Endodermal cell (in vitro differentiated cells): Measurements from ENCODE around the gene ARHGDIA. TPM values are rescaled to one million over a fixed set of nuclear protein-coding genes. Genes with fewer than 3 reads are reported as not detected.

Experiments
- DNase-seq: peaks from one replicate; pipeline ENCODE4 v3.0.0-alpha.2; 2017
- H3K27ac ChIP-seq: 2 replicates; pipeline ENCODE4 v1.5.1; 2013; ENCODE audit warnings: mild to moderate bottlenecking, low read depth, low read length, moderate library complexity
- H3K27me3 ChIP-seq: 2 replicates; pipeline ENCODE4 v1.6.1; 2013; ENCODE audit warnings: mild to moderate bottlenecking, low read length, moderate library complexity; ENCODE audit not compliant: insufficient read depth, control insufficient read depth, poor library complexity, severe bottlenecking
- H3K36me3 ChIP-seq: 2 replicates; pipeline ENCODE4 v1.7.0; 2013; ENCODE audit warnings: mild to moderate bottlenecking, low read length, moderate library complexity; ENCODE audit not compliant: control insufficient read depth, insufficient read depth
- H3K4me1 ChIP-seq: one replicate; pipeline ENCODE4 v1.7.0; 2013; ENCODE audit warnings: low read length; ENCODE audit not compliant: control insufficient read depth, insufficient read depth
- H3K4me3 ChIP-seq: 2 replicates; pipeline ENCODE4 v1.5.1; 2013; ENCODE audit warnings: mild to moderate bottlenecking, low read length, moderate library complexity
- H3K9ac ChIP-seq: 2 replicates; pipeline ENCODE4 v1.6.1; 2013; ENCODE audit warnings: mild to moderate bottlenecking, low read length, moderate library complexity; ENCODE audit not compliant: poor library complexity, severe bottlenecking; ENCODE audit errors: extremely low read depth
- H3K9me3 ChIP-seq: 2 replicates; pipeline ENCODE4 v1.6.1; 2013; ENCODE audit warnings: mild to moderate bottlenecking, low read length, moderate library complexity; ENCODE audit not compliant: control insufficient read depth
- H3K27ac Mint-ChIP-seq: 2 replicates; pipeline ENCODE4 v1.8.0; 2020; ENCODE audit warnings: mixed read lengths
- H3K27me3 Mint-ChIP-seq: 2 replicates; pipeline ENCODE4 v1.8.0; 2021; ENCODE audit warnings: mild to moderate bottlenecking, mixed read lengths; ENCODE audit not compliant: insufficient read depth
- H3K36me3 Mint-ChIP-seq: 2 replicates; pipeline ENCODE4 v1.8.0; 2020; ENCODE audit warnings: low read depth, mixed read lengths
- H3K4me1 Mint-ChIP-seq: 2 replicates; pipeline ENCODE4 v1.8.0; 2020; ENCODE audit warnings: mixed read lengths
- H3K4me3 Mint-ChIP-seq: 2 replicates; pipeline ENCODE4 v1.8.0; 2020; ENCODE audit warnings: mild to moderate bottlenecking, moderate library complexity, mixed read lengths
- H3K9me3 Mint-ChIP-seq: 2 replicates; pipeline ENCODE4 v1.8.0; 2020; ENCODE audit warnings: mild to moderate bottlenecking, mixed read lengths
- WGBS, 2 experiments: methylation state at CpG; one replicate each; pipeline versions ENCODE4 v1.1.5 to v1.1.7; 2013; ENCODE audit warnings: missing lambda C conversion rate in 2 of 2, mixed read lengths in 1 of 2; ENCODE audit not compliant: insufficient coverage in 1 of 2, insufficient read length in 1 of 2; 5-methylcytosine and 5-hydroxymethylcytosine counted together
- total RNA-seq, 2 donors: library from RNA; stranded (reverse); fragmentation: NEBNext Ultra II Directional in 1 of 2; extraction: Animal tissue kit (Norgen Biotek cat#: 25700) in 1 of 2; gene quantifications; 2 replicates in 1 of 2; 3 replicates in 1 of 2; pipeline ENCODE4 v1.2.1, GENCODE V29; 2021
- TF ChIP-seq, protein P1 (sequence below): fragments of 200-600 bp; sonication (generic); conservative IDR thresholded peaks from 2 replicates; pipeline ENCODE4 v1.5.0; 2021; ENCODE audit warnings: antibody characterized with exemption, mild to moderate bottlenecking

The ARHGDIA gene
- total RNA-seq, 2 donors from 2014 or later, result 240 to 254 TPM

GRCh38 chr17:81866440-81867169 lies 4.5 kb downstream of the ARHGDIA start:
- H3K36me3 ChIP-seq, result peaks cover 53% of the 10 kb centered on the region
- peak overlapping the region; percentile 78 for H3K27ac ChIP-seq
- H3K9me3 ChIP-seq, result no peaks in the 10 kb centered on the region
- peaks cover 25% of the 10 kb centered on the region for H3K36me3 Mint-ChIP-seq
- no peaks in the 10 kb centered on the region for H3K4me1 ChIP-seq
- DNase-seq, result no peak
- no peak overlapping the region for H3K4me3 Mint-ChIP-seq
- H3K27me3 Mint-ChIP-seq, result no peaks in the 10 kb centered on the region
- H3K9ac ChIP-seq, result no peak overlapping the region
- H3K27me3 ChIP-seq, result no peaks in the 10 kb centered on the region
- TF ChIP-seq, protein P1, sequence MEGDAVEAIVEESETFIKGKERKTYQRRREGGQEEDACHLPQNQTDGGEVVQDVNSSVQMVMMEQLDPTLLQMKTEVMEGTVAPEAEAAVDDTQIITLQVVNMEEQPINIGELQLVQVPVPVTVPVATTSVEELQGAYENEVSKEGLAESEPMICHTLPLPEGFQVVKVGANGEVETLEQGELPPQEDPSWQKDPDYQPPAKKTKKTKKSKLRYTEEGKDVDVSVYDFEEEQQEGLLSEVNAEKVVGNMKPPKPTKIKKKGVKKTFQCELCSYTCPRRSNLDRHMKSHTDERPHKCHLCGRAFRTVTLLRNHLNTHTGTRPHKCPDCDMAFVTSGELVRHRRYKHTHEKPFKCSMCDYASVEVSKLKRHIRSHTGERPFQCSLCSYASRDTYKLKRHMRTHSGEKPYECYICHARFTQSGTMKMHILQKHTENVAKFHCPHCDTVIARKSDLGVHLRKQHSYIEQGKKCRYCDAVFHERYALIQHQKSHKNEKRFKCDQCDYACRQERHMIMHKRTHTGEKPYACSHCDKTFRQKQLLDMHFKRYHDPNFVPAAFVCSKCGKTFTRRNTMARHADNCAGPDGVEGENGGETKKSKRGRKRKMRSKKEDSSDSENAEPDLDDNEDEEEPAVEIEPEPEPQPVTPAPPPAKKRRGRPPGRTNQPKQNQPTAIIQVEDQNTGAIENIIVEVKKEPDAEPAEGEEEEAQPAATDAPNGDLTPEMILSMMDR, result no peak
- peaks cover 6% of the 10 kb centered on the region for H3K4me1 Mint-ChIP-seq
- WGBS, 2 experiments, result 95 to 96% methylated on average over 11 to 18 of the region's 18 CpGs
- no peaks in the 10 kb centered on the region for H3K9me3 Mint-ChIP-seq
- peak overlapping the region; percentile 68 for H3K27ac Mint-ChIP-seq
- no peak overlapping the region for H3K4me3 ChIP-seq

- no peak overlapping the region for H3K4me3 ChIP-seq
- H3K27me3 Mint-ChIP-seq, result no peaks in the 10 kb centered on the region
- no peaks in the 10 kb centered on the region for H3K9me3 ChIP-seq
- DNase-seq, result no peak
- H3K9me3 Mint-ChIP-seq, result no peaks in the 10 kb centered on the region
- H3K27me3 ChIP-seq, result no peaks in the 10 kb centered on the region
- TF ChIP-seq, protein P1, result no peak
- H3K9ac ChIP-seq, result no peak overlapping the region
- no peak overlapping the region for H3K27ac Mint-ChIP-seq
- no peak overlapping the region for H3K27ac ChIP-seq
- H3K36me3 Mint-ChIP-seq, result peaks cover 25% of the 10 kb centered on the region
- H3K4me1 ChIP-seq, result no peaks in the 10 kb centered on the region
- H3K4me3 Mint-ChIP-seq, result no peak overlapping the region
- peaks cover 6% of the 10 kb centered on the region for H3K4me1 Mint-ChIP-seq
- WGBS, 2 experiments, result 91 to 95% methylated on average over 13 to 18 of the region's 18 CpGs
- H3K36me3 ChIP-seq, result peaks cover 53% of the 10 kb centered on the region
Measured at GRCh38 chr17:81865733-81866439, 5.3 kb downstream of the ARHGDIA start.

DNA sequence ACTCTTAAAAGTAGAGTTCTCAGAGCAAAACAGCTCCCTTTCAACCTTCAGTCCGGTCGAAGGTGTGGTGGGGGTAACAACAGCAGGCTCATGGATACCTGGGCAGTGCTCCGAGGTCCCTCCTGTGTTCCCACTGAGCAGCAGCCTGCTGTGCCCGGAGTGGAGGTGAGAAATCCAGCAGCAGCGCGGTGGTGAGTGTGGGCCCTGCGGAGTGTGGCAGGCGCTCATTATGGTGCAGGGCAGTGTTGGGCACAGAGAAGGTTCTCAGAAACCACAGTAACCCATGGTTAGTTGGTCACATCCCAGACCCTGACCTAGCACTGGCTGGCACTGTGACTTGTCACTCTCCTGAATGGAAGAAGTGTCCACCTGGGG lies 5.8 kb downstream of the ARHGDIA start:
- Histone ChIP-seq H3K36me3 (peaks cover 53% of the 10 kb centered on the region), H3K27me3 (no peaks in the 10 kb centered on the region), H3K27ac (no peak overlapping the region), H3K4me3 (no peak overlapping the region), H3K9ac (no peak overlapping the region), H3K4me1 (no peaks in the 10 kb centered on the region), H3K9me3 (no peaks in the 10 kb centered on the region)
- Mint-ChIP-seq H3K4me3 (no peak overlapping the region), H3K9me3 (no peaks in the 10 kb centered on the region), H3K4me1 (peaks cover 6% of the 10 kb centered on the region), H3K27ac (no peak overlapping the region), H3K27me3 (no peaks in the 10 kb centered on the region), H3K36me3 (peaks cover 25% of the 10 kb centered on the region)
- TF ChIP-seq, protein P1, result no peak
- DNase-seq, result no peak
- WGBS, 2 experiments, result 94 to 98% methylated on average over 5 to 8 of the region's 8 CpGs
